Endometrium (tissue), 2 donors: Measurements from ENCODE around the gene KIF12.
"Not testable (repeated sequence)": the region's sequence is repeated elsewhere in the genome, so short reads cannot be mapped to it uniquely, and the experiment has no call there.

Source experiments
- FAIRE-seq: peaks from 2 replicates; lab custom pipeline; 2012; peaks lifted over from hg19 to GRCh38; lab: Jason Lieb, UNC
- donor health status: control.
- donor health status: control.

Gene KIF12

DNA sequence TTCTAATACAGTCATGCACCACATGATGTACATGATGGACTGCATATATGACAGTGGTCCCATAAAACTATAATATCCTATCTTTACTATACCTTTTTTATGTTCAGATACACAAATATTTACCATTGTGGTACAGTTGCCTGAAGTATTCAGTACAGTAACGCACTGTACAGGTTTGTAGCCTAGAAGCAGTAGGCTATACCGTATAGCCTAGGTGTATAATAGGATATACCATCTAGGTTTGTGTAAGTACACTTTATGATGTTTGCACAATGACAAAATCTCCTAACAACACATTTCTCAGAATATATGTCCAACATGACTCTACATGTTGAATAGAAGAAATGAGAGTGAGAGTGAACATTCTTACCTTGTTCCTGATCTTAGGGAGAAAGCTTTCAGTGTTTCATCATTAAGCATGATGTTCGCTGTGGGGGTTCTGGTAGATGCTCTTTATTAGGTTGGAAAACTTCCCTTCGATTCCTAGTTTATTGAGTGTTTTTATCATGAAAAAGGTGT, 52.8 kb downstream of the KIF12 start:
- FAIRE-seq, result no peak

- not testable (repeated sequence) for FAIRE-seq
Measured at GRCh38 chr9:114043660-114044059, 55.4 kb downstream of the KIF12 start.
